Nephron (organoid): Measurements from ENCODE around the gene FDPS.

Experiments used
- H3K27ac Mint-ChIP-seq, 3 experiments: 2 replicates each; pipeline ENCODE4 v1.8.0; 2020; ENCODE audit warnings: mixed read lengths in 3 of 3, mild to moderate bottlenecking in 2 of 3, moderate library complexity in 1 of 3
- H3K27me3 Mint-ChIP-seq: 2 replicates; pipeline ENCODE4 v1.8.0; 2021; ENCODE audit warnings: low read depth, mild to moderate bottlenecking, moderate library complexity, mixed read lengths
- H3K36me3 Mint-ChIP-seq: 2 replicates; pipeline ENCODE4 v1.8.0; 2020; ENCODE audit warnings: low read depth, mixed read lengths
- H3K4me1 Mint-ChIP-seq: 2 replicates; pipeline ENCODE4 v1.8.0; 2020; ENCODE audit warnings: mixed read lengths
- H3K4me3 Mint-ChIP-seq, 3 experiments: 2 replicates each; pipeline ENCODE4 v1.8.0; 2020; ENCODE audit warnings: mild to moderate bottlenecking in 3 of 3, mixed read lengths in 3 of 3, moderate library complexity in 2 of 3
- H3K9me3 Mint-ChIP-seq: 2 replicates; pipeline ENCODE4 v1.8.0; 2020; ENCODE audit warnings: mixed read lengths
- CTCF ChIP-seq, 3 experiments: fragments of 200-600 bp; sonication (generic); IDR thresholded peaks; one replicate each; pipeline ENCODE4 v1.5.0; 2021; ENCODE audit warnings: antibody characterized with exemption in 3 of 3; ENCODE audit not compliant: unreplicated experiment in 3 of 3

FDPS gene

GRCh38 chr1:155293086-155293749 lies 15.4 kb upstream of the FDPS start:
- Mint-ChIP-seq H3K27ac (no peak overlapping the region), H3K4me3 (no peak overlapping the region), H3K9me3 (peaks cover 3% of the 10 kb centered on the region), H3K27me3 (peaks cover 56% of the 10 kb centered on the region), H3K4me1 (peaks cover 13% of the 10 kb centered on the region), H3K36me3 (no peaks in the 10 kb centered on the region)
- no peak for TF ChIP-seq CTCF (IDR thresholded peaks at IDR 0.05; ENCODE audit: unreplicated experiment in 3 of 3)

- Mint-ChIP-seq H3K4me1 (peaks cover 13% of the 10 kb centered on the region), H3K27ac (no peak overlapping the region)
Measured at GRCh38 chr1:155294520-155295182, 14.0 kb upstream of the FDPS start.

GRCh38 chr1:155295183-155295941 lies 13.3 kb upstream of the FDPS start:
- Mint-ChIP-seq H3K4me3 (no peak overlapping the region), H3K9me3 (peaks cover 3% of the 10 kb centered on the region), H3K27me3 (peaks cover 56% of the 10 kb centered on the region), H3K36me3 (no peaks in the 10 kb centered on the region), H3K27ac (no peak overlapping the region), H3K4me1 (peaks cover 13% of the 10 kb centered on the region)
- TF ChIP-seq CTCF (IDR thresholded peaks at IDR 0.05; ENCODE audit: unreplicated experiment in 3 of 3): no peak

More at GRCh38 chr1:155294520-155295182, 14.0 kb upstream of the FDPS start:
- no peaks in the 10 kb centered on the region for H3K36me3 Mint-ChIP-seq
- H3K9me3 Mint-ChIP-seq: peaks cover 3% of the 10 kb centered on the region
- H3K27me3 Mint-ChIP-seq: peaks cover 56% of the 10 kb centered on the region
- H3K4me3 Mint-ChIP-seq: no peak overlapping the region
- no peak for TF ChIP-seq CTCF (IDR thresholded peaks at IDR 0.05; ENCODE audit: unreplicated experiment in 3 of 3)

GRCh38 chr1:155295942-155296267 lies 12.8 kb upstream of the FDPS start:
- peaks cover 13% of the 10 kb centered on the region for H3K4me1 Mint-ChIP-seq
- H3K27ac Mint-ChIP-seq: no peak overlapping the region
- no peak overlapping the region for H3K4me3 Mint-ChIP-seq
- H3K27me3 Mint-ChIP-seq: peaks cover 56% of the 10 kb centered on the region
- peaks cover 3% of the 10 kb centered on the region for H3K9me3 Mint-ChIP-seq
- H3K36me3 Mint-ChIP-seq: no peaks in the 10 kb centered on the region
- no peak for TF ChIP-seq CTCF (IDR thresholded peaks at IDR 0.05; ENCODE audit: unreplicated experiment in 3 of 3)

- no peak overlapping the region for H3K27ac Mint-ChIP-seq
- H3K36me3 Mint-ChIP-seq: no peaks in the 10 kb centered on the region
- peaks cover 52% of the 10 kb centered on the region for H3K27me3 Mint-ChIP-seq
- peaks cover 13% of the 10 kb centered on the region for H3K4me1 Mint-ChIP-seq
- no peak overlapping the region for H3K4me3 Mint-ChIP-seq
- H3K9me3 Mint-ChIP-seq: peaks cover 3% of the 10 kb centered on the region
- no peak for TF ChIP-seq CTCF (IDR thresholded peaks at IDR 0.05; ENCODE audit: unreplicated experiment in 3 of 3)
Measured at GRCh38 chr1:155296661-155297060, 12.0 kb upstream of the FDPS start.
